Daoy (cell line): ENCODE data around the gene TBC1D3D. TPM values are rescaled to one million over a fixed set of nuclear protein-coding genes. Genes with fewer than 3 reads are reported as not detected.
"Not testable (repeated sequence)": the region's sequence is repeated elsewhere in the genome, so short reads cannot be mapped to it uniquely, and the experiment has no call there.

Experiments
- DNase-seq: peaks from one replicate; pipeline ENCODE4 v3.0.0-alpha.2; 2015; ENCODE audit warnings: low read depth
- total RNA-seq: library from RNA; depleted of rRNA; stranded (reverse); fragments of >200 nt; shearing (Covaris generic); gene quantifications from 2 replicates; pipeline ENCODE4 v1.2.3, GENCODE V29; 2014; rRNA removed

TBC1D3D gene
- total RNA-seq, result 0.29 TPM in 1 of 2 replicates, not detected in the other

- DNase-seq, result not testable (repeated sequence)
These were observed at the start of gene TBC1D3D for GRCh38 chr17:38003676-38004075. TSS of gene TBC1D3D (plus strand) at chr17:38003976. CDS start at chr17:38005561, 1,585 bp downstream.

- not testable (repeated sequence) for DNase-seq
These were observed 14.8 kb upstream of the TBC1D3D start, which contains the start of gene TBC1D3L for GRCh38 chr17:37988960-37989359. TSS of gene TBC1D3L (minus strand) at chr17:37989060. CDS start at chr17:37987520, 1,540 bp downstream.

Other genes with a start within 250 kb of the TBC1D3D start
- not detected in 2 replicates for gene TBC1D3K, start 79.6 kb upstream of the TBC1D3D start, total RNA-seq
- gene TBC1D3L, start 14.9 kb upstream of the TBC1D3D start, total RNA-seq, result not detected in 2 replicates
- 0.69 and 1.1 TPM in 2 replicates for gene TBC1D3C, start 64.7 kb downstream of the TBC1D3D start, total RNA-seq
- gene TBC1D3E, start 124.0 kb downstream of the TBC1D3D start, total RNA-seq, result not detected in 2 replicates
- 0.69 and 1.1 TPM in 2 replicates for gene TBC1D3, start 188.6 kb downstream of the TBC1D3D start, total RNA-seq